ENCODE measurements around the gene CLSTN3.

CLSTN3 gene

DNA sequence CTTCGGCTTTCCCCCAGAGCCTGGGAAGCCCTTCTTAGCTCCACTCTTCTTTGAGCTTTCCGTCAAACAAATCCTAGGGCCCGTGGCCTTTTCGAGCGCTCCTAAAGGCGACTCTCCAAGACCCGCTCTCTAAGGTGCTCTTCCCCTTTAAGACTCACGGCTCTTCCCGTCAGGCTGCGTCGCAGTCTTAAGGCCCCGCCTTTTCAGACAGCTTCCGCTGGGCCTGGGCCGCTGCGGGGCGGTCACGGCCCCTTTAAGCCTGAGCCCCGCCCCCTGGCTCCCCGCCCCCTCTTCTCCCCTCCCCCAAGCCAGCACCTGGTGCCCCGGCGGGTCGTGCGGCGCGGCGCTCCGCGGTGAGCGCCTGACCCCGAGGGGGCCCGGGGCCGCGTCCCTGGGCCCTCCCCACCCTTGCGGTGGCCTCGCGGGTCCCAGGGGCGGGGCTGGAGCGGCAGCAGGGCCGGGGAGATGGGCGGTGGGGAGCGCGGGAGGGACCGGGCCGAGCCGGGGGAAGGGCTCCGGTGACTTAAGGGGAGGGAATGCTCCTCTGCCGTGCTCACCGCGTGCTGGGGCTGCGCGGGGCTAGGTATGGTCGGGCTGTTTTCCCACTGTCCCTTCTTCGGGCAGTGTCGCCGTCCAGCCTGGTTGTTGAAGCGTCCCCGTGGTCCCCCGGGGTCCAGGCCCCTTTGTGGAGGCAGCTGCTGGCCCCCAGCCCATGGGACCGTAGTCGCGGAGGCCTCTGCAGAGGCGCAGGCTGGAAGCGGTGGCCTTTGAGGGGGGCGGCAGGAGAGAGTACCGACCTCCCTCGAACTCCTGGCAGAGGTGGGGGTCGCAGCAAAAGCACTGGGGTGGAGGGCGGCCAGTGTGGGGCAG is 59.5 kb downstream of the CLSTN3 start, which contains the start of gene PEX5:
TSS of gene PEX5 (plus strand) at position 289 of the 870 bp plus-strand sequence. CDS start 692 bp downstream, outside the sequence.
- TF ChIP-seq ZNF274 (IDR thresholded peaks at IDR 0.05; ENCODE audit: low read depth, low read length), result no peak
- H3K4me3 ChIP-seq (ENCODE audit: low read length), result peak within 1 kb of the TSS; percentile 89

DNA sequence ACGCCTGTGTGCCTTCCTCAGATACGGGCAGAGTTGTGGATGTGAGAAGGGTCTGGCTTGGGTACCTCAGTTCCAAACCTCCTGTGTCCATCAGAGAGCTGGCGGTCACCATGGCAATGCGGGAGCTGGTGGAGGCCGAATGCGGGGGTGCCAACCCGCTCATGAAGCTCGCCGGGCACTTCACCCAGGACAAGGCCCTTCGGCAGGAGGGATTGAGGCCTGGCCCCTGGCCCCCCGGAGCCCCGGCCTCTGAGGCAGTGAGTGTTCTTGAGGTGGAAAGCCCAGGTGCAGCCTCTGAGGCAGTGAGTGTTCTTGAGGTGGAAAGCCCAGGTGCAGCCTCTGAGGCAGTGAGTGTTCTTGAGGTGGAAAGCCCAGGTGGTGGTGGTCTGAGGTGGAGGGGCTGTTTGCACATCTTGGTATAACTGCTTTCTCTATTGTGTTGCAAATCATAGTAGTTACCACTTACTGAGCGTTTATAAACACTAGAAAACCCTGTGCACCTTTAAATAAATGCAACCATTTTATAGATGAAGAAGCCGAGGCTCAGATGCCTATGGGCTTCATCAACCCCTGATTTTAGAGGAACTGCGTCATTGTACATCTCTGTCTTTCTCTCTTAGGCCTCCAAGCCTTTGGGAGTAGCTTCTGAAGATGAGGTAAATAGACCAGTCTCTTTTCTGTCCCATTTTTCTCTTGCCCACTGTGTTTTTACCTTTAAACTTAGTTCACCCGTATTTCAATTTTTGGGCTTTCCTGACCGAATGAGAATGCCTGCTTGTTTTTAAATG is 60.3 kb downstream of the CLSTN3 start:
- TF ChIP-seq ZNF274 (IDR thresholded peaks at IDR 0.05; ENCODE audit: low read depth, low read length), result no peak
- H3K4me3 ChIP-seq (ENCODE audit: low read length), result peak overlapping the region; percentile 89

DNA sequence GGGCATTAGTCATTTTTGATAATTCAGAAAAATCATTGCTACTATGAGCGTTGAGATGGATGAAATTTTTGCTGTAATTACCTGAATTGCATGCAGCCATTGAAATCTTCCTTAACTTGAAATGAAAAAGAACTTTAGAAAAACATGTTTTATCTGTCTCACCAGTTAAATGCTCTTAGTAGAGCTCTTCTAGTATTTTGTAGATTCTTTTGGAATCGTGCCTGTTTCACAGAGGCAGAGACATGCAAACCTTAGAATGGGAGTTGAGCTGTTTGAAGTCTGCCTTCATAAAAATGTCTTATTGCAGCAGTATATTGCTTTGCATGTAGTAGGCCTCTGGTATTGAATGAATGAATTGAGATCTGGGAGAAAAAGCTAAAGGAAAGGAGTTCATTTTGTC is 63.5 kb downstream of the CLSTN3 start:
- TF ChIP-seq ZNF274 (IDR thresholded peaks at IDR 0.05; ENCODE audit: low read depth, low read length), result no peak
- H3K4me3 ChIP-seq (ENCODE audit: low read length), result no peak overlapping the region

GRCh38 chr12:7197841-7198240 is 67.7 kb downstream of the CLSTN3 start:
- no peak overlapping the region for H3K4me3 ChIP-seq (ENCODE audit: low read length)
- TF ChIP-seq ZNF274 (IDR thresholded peaks at IDR 0.05; ENCODE audit: low read depth, low read length), result no peak

DNA sequence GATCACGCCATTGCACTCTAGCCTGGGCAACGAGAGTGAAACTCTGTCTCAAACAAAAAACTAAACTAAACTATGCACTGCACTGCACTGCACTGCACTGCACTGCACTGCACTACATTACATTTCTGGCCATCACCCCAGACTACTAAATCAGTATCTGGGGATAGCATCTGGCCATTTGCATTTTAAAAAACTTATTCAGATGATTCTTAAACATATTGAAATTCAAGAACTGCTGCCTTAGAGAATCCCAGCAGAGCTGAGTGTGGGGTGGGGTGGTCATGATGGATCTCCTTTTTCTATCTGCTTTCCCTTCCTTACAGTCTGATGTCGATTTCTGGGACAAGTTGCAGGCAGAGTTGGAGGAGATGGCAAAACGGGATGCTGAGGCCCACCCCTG is 72.9 kb downstream of the CLSTN3 start:
- no peak for TF ChIP-seq ZNF274 (IDR thresholded peaks at IDR 0.05; ENCODE audit: low read depth, low read length)
- H3K4me3 ChIP-seq (ENCODE audit: low read length), result no peak overlapping the region

DNA sequence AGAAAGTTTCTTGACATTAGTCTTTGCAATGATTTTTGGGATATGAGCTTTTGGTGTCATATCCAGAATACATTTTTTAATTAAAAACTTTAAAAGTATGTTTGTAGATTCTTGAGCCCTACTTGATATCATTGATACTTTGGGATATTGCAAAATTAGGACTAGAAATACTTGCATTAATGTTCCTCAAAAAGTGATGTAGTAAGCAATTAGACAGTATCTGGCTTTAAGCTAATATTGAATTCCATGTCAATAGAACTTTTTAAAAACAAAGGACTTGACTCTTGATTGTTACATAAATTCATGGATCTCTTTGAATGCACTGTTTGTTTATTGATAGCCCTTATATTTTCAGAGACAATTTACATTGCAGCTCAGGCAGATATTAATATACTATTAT is 74.9 kb downstream of the CLSTN3 start:
- no peak for TF ChIP-seq ZNF274 (IDR thresholded peaks at IDR 0.05; ENCODE audit: low read depth, low read length)

DNA sequence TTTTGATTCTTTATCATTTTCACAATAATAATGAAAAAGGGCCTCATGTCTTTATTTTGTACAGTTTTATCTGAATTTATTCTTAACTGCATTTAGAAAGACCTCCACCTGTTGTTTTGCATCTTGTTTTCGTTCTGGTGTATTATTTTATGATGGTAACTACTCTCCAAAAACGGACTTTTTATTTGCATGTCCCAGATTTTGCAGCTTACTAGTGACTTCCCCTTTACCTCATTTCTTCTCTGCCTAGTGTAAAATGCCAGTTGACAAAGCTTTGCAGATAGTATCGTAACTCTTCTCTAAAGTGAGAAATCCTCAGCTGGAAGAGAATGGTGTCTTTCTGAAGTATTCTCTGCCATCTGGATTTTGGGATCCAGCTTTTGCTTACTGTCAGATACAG is 76.5 kb downstream of the CLSTN3 start:
- no peak overlapping the region for H3K4me3 ChIP-seq (ENCODE audit: low read length)
- no peak for TF ChIP-seq ZNF274 (IDR thresholded peaks at IDR 0.05; ENCODE audit: low read depth, low read length)

More for the DNA sequence above, 74.9 kb downstream of the CLSTN3 start:
- no peak overlapping the region for H3K4me3 ChIP-seq (ENCODE audit: low read length)

GRCh38 chr12:7207866-7208625 is 77.9 kb downstream of the CLSTN3 start:
- H3K4me3 ChIP-seq (ENCODE audit: low read length), result no peak overlapping the region
- no peak for TF ChIP-seq ZNF274 (IDR thresholded peaks at IDR 0.05; ENCODE audit: low read depth, low read length)
